ENCODE measurements around the gene FAM181A. TPM values are rescaled to one million over a fixed set of nuclear protein-coding genes. Genes with fewer than 3 reads are reported as not detected.

FAM181A gene
- total and polyA plus RNA-seq, 2 donors (not counting 1 experiment from before 2014, with no cell fraction given), result not detected

DNA sequence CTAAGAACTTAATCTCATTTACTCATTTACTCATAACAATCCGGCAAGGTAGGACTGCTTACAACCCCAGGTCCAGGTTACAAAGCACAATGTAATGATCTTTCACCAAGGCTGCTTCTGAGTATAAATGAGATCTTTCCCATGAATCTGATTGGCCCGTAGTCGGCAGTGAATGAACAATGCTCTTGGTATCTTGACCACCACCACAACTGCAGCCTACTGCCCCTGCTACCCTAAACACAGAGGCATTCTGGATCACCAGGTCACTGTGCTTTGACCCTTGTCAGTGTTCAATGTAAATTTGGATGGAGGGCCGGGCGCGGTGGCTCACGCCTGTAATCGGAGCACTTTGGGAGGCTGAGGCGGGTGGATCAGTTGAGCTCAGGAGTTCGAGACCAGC, 15.9 kb downstream of the FAM181A start:
- H3K4me3 ChIP-seq (ENCODE audit: control extremely low read depth in 1 of 5, extremely low read depth in 1 of 5, insufficient read depth in 1 of 5, low read depth in 2 of 5, low read length in 4 of 5), result no peak overlapping the region
- Mint-ChIP-seq H3K27ac (no peak overlapping the region), H3K27me3 (peaks cover 3% of the 10 kb centered on the region), H3K4me3 (no peak overlapping the region), H3K4me1 (peaks cover 10% of the 10 kb centered on the region), H3K9me3 (ENCODE audit: insufficient read depth) (no peaks in the 10 kb centered on the region)
- H3K4me2 ChIP-seq (replicated peaks; ENCODE audit: low read depth, low read length, poor library complexity, severe bottlenecking), result no peak overlapping the region
- DNase-seq (no peak), ATAC-seq (ENCODE audit: low read depth) (no peak)
- no peak overlapping the region for H3K27ac ChIP-seq (ENCODE audit: low read length in 2 of 2)
- CTCF ChIA-PET, result interaction anchor here (1.1 to 22.1 kb wide), 4 partner anchors 24 to 193 kb away, joined by 3 to 1036 read pairs (median 186); partner anchors contain the start of genes ASB2 and CCDC197
- H3K9me3 ChIP-seq (ENCODE audit: control extremely low read depth in 1 of 3, control insufficient read depth in 2 of 3, insufficient read depth in 1 of 3, low read length in 2 of 3), result peaks cover 0 to 3% (median 0%) of the 10 kb centered on the region in 3 donors
- no peak overlapping the region for H3K9ac ChIP-seq (ENCODE audit: low read length)
- H3K79me2 ChIP-seq (ENCODE audit: control insufficient read depth, insufficient read depth, low read length), result no peaks in the 10 kb centered on the region
- no peak overlapping the region for H2AFZ ChIP-seq (ENCODE audit: insufficient read depth, low read depth, low read length, poor library complexity, severe bottlenecking)
- 94% methylated on average over 3 of the region's 10 CpGs for WGBS (ENCODE audit: insufficient coverage)
- H3K36me3 ChIP-seq (replicated peaks in 1 of 2; ENCODE audit: control extremely low read depth in 1 of 2, control insufficient read depth in 1 of 2, extremely low read depth in 1 of 2, insufficient read depth in 2 of 2, low read length in 1 of 2), result no peaks in the 10 kb centered on the region
- TF ChIP-seq, protein P1, sequence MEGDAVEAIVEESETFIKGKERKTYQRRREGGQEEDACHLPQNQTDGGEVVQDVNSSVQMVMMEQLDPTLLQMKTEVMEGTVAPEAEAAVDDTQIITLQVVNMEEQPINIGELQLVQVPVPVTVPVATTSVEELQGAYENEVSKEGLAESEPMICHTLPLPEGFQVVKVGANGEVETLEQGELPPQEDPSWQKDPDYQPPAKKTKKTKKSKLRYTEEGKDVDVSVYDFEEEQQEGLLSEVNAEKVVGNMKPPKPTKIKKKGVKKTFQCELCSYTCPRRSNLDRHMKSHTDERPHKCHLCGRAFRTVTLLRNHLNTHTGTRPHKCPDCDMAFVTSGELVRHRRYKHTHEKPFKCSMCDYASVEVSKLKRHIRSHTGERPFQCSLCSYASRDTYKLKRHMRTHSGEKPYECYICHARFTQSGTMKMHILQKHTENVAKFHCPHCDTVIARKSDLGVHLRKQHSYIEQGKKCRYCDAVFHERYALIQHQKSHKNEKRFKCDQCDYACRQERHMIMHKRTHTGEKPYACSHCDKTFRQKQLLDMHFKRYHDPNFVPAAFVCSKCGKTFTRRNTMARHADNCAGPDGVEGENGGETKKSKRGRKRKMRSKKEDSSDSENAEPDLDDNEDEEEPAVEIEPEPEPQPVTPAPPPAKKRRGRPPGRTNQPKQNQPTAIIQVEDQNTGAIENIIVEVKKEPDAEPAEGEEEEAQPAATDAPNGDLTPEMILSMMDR (IDR thresholded peaks at IDR 0.05), result no peak
- TF ChIP-seq EZH2 (IDR thresholded peaks at IDR 0.05; ENCODE audit: borderline replicate concordance, insufficient read depth, low read depth, low read length, poor library complexity, severe bottlenecking), result no peak
- POLR2A ChIA-PET, result interaction anchor here (0.7 to 0.8 kb wide), 2 partner anchors 13 to 58 kb away, joined by 3 to 4 read pairs; no protein-coding TSS in a partner anchor
- intact Hi-C loops (cut with micrococcal nuclease), result no loop called here
- H3K4me1 ChIP-seq (ENCODE audit: control insufficient read depth in 2 of 2, insufficient read depth in 2 of 2, low read length in 2 of 2), result peaks cover 5 to 11% of the 10 kb centered on the region in 2 donors
- peaks cover 0 to 7% (median 2%) of the 10 kb centered on the region in 4 experiments for H3K27me3 ChIP-seq (replicated peaks in 1 of 4; ENCODE audit: control extremely low read depth in 1 of 4, control insufficient read depth in 3 of 4, insufficient read depth in 4 of 4, low read length in 3 of 4)
- no peaks in the 10 kb centered on the region for H4K20me1 ChIP-seq (ENCODE audit: control insufficient read depth, insufficient read depth, low read length, poor library complexity, severe bottlenecking)

DNA sequence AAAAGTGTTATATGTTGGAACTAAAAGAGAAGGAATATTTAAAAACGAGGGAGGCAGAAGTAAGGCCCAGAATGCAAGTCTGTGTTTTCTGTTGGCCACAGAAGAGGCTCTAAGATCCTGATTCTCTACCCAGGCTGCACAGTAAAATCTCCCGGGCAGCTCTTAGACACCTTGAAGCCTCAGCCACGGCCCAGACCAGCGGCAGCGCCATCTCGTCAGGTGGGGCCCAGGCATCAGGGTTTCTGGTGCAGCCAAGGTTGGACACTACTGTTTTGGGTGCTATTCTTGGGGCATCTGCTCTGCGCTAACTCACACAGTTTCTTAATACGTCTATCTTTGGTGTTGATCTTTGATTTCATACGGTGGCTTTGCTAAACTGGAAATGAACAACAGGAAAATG, 16.8 kb downstream of the FAM181A start:
- Histone ChIP-seq H3K9ac (ENCODE audit: low read length) (no peak overlapping the region), H3K9me3 (ENCODE audit: control extremely low read depth in 1 of 3, control insufficient read depth in 2 of 3, insufficient read depth in 1 of 3, low read length in 2 of 3) (peaks cover 0 to 3% (median 0%) of the 10 kb centered on the region in 3 donors), H4K20me1 (ENCODE audit: control insufficient read depth, insufficient read depth, low read length, poor library complexity, severe bottlenecking) (no peaks in the 10 kb centered on the region), H3K4me2 (replicated peaks; ENCODE audit: low read depth, low read length, poor library complexity, severe bottlenecking) (no peak overlapping the region), H2AFZ (ENCODE audit: insufficient read depth, low read depth, low read length, poor library complexity, severe bottlenecking) (no peak overlapping the region), H3K4me1 (ENCODE audit: control insufficient read depth in 2 of 2, insufficient read depth in 2 of 2, low read length in 2 of 2) (peaks cover 5 to 11% of the 10 kb centered on the region in 2 donors), H3K4me3 (ENCODE audit: control extremely low read depth in 1 of 5, extremely low read depth in 1 of 5, insufficient read depth in 1 of 5, low read depth in 2 of 5, low read length in 4 of 5) (no peak overlapping the region), H3K79me2 (ENCODE audit: control insufficient read depth, insufficient read depth, low read length) (no peaks in the 10 kb centered on the region), H3K36me3 (replicated peaks in 1 of 2; ENCODE audit: control extremely low read depth in 1 of 2, control insufficient read depth in 1 of 2, extremely low read depth in 1 of 2, insufficient read depth in 2 of 2, low read length in 1 of 2) (no peaks in the 10 kb centered on the region), H3K27ac (ENCODE audit: low read length in 2 of 2) (no peak overlapping the region), H3K27me3 (replicated peaks in 1 of 4; ENCODE audit: control extremely low read depth in 1 of 4, control insufficient read depth in 3 of 4, insufficient read depth in 4 of 4, low read length in 3 of 4) (peaks cover 0 to 3% (median 0%) of the 10 kb centered on the region in 4 experiments)
- POLR2A ChIA-PET, result interaction anchor here (0.5 to 0.8 kb wide), 2 partner anchors 12 to 19 kb away, joined by 4 read pairs; no protein-coding TSS in a partner anchor
- CTCF ChIA-PET, result interaction anchor here (1.4 to 22.1 kb wide), 3 partner anchors 23 to 193 kb away, joined by 4 to 1036 read pairs (median 367); partner anchors contain the start of genes ASB2 and CCDC197
- ATAC-seq (ENCODE audit: low read depth) (no peak), DNase-seq (no peak)
- Mint-ChIP-seq H3K4me1 (peaks cover 9% of the 10 kb centered on the region), H3K9me3 (ENCODE audit: insufficient read depth) (no peaks in the 10 kb centered on the region), H3K4me3 (no peak overlapping the region), H3K27ac (no peak overlapping the region), H3K27me3 (peaks cover 3% of the 10 kb centered on the region)
- no peak for TF ChIP-seq EZH2 (IDR thresholded peaks at IDR 0.05; ENCODE audit: borderline replicate concordance, insufficient read depth, low read depth, low read length, poor library complexity, severe bottlenecking)
- TF ChIP-seq, protein P1 (IDR thresholded peaks at IDR 0.05), result no peak
- intact Hi-C loops (cut with micrococcal nuclease), result no loop called here
- WGBS (ENCODE audit: insufficient coverage), result 95% methylated on average over 7 of the region's 9 CpGs
